ENCODE results near the gene C6orf15. TPM values are rescaled to one million over a fixed set of nuclear protein-coding genes. Genes with fewer than 3 reads are reported as not detected.

C6orf15 gene
- total and polyA plus RNA-seq, 2 donors from 2014 or later = not detected

DNA sequence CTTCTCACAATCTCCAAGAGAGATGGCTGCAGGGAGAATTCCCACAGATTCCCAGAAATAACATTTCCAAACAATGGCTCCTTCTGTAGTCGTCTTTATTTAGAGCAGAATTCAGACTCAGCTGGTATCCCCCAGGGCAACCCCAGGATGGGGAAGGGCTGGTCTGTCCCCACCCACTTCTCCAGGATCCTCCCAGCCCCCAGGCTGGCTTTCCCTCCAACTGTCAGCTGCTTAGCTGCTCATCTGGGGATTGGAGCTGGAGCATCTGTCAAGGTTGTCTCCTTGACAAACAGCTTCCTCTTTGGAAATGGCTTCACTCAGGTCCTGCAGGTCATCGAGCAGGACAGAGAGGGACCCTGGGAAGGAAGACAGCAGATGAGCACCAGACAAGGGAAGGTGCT is 30.0 kb upstream of the C6orf15 start:
- no peak overlapping the region for H3K9ac ChIP-seq (ENCODE audit: low read length in 3 of 3)
- H3K27me3 ChIP-seq (ENCODE audit: control insufficient read depth, insufficient read depth, low read length) = no peaks in the 10 kb centered on the region
- no peak overlapping the region for H3K4me3 ChIP-seq (ENCODE audit: low read length in 3 of 3)
- peak overlapping the region in 1 of 2 donors; percentile 23 for H3K27ac ChIP-seq (ENCODE audit: low read depth in 2 of 2, low read length in 2 of 2)
- peaks cover 0 to 6% (median 3%) of the 10 kb centered on the region in 3 donors for H3K4me1 ChIP-seq (ENCODE audit: control insufficient read depth in 2 of 3, insufficient read depth in 2 of 3, low read depth in 1 of 3, low read length in 3 of 3)
- DNase-seq = no peak
- TF ChIP-seq, protein P1, sequence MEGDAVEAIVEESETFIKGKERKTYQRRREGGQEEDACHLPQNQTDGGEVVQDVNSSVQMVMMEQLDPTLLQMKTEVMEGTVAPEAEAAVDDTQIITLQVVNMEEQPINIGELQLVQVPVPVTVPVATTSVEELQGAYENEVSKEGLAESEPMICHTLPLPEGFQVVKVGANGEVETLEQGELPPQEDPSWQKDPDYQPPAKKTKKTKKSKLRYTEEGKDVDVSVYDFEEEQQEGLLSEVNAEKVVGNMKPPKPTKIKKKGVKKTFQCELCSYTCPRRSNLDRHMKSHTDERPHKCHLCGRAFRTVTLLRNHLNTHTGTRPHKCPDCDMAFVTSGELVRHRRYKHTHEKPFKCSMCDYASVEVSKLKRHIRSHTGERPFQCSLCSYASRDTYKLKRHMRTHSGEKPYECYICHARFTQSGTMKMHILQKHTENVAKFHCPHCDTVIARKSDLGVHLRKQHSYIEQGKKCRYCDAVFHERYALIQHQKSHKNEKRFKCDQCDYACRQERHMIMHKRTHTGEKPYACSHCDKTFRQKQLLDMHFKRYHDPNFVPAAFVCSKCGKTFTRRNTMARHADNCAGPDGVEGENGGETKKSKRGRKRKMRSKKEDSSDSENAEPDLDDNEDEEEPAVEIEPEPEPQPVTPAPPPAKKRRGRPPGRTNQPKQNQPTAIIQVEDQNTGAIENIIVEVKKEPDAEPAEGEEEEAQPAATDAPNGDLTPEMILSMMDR (IDR thresholded peaks at IDR 0.05; ENCODE audit: borderline replicate concordance, extremely low read depth, insufficient read depth) = no peak
- no peaks in the 10 kb centered on the region for H3K9me3 ChIP-seq (ENCODE audit: control insufficient read depth in 2 of 3, insufficient read depth in 1 of 3, low read length in 3 of 3)
- FAIRE-seq = no peak
- intact Hi-C loops (cut with DNase I) = no loop called here
- peaks cover 0 to 3% (median 2%) of the 10 kb centered on the region in 3 donors for H3K36me3 ChIP-seq (ENCODE audit: control insufficient read depth in 2 of 3, insufficient read depth in 3 of 3, low read length in 3 of 3)

DNA sequence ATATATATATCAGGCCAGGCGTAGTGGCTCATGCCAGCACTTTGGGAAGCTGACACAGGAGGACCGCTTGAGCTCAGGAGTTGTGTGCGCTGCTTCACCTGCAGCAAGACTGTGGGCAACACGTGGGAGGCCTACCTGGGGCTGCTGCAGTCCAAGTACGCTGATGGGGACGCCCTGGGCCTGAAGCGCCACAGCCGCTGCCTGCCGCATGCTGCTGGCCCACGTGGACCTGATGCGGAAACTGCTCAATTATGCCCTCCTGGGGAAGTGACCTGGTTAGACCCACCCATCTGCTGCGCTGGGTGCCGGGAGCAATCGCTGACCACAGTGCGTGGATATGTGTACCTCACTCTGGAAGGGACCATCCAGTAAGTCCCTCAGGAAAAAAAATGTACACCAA is 28.3 kb upstream of the C6orf15 start:
- Histone ChIP-seq H3K9me3 (ENCODE audit: control insufficient read depth in 2 of 3, insufficient read depth in 1 of 3, low read length in 3 of 3) (no peaks in the 10 kb centered on the region), H3K4me3 (ENCODE audit: low read length in 3 of 3) (no peak overlapping the region), H3K27me3 (ENCODE audit: control insufficient read depth, insufficient read depth, low read length) (no peaks in the 10 kb centered on the region), H3K9ac (ENCODE audit: low read length in 3 of 3) (no peak overlapping the region), H3K36me3 (ENCODE audit: control insufficient read depth in 2 of 3, insufficient read depth in 3 of 3, low read length in 3 of 3) (peaks cover 0 to 3% (median 2%) of the 10 kb centered on the region in 3 donors), H3K4me1 (ENCODE audit: control insufficient read depth in 2 of 3, insufficient read depth in 2 of 3, low read depth in 1 of 3, low read length in 3 of 3) (peaks cover 0 to 6% (median 3%) of the 10 kb centered on the region in 3 donors), H3K27ac (ENCODE audit: low read depth in 2 of 2, low read length in 2 of 2) (no peak overlapping the region)
- DNase-seq (no peak), FAIRE-seq (no peak)
- intact Hi-C loops (cut with DNase I) = no loop called here
- TF ChIP-seq, protein P1 (IDR thresholded peaks at IDR 0.05; ENCODE audit: borderline replicate concordance, extremely low read depth, insufficient read depth) = no peak

DNA sequence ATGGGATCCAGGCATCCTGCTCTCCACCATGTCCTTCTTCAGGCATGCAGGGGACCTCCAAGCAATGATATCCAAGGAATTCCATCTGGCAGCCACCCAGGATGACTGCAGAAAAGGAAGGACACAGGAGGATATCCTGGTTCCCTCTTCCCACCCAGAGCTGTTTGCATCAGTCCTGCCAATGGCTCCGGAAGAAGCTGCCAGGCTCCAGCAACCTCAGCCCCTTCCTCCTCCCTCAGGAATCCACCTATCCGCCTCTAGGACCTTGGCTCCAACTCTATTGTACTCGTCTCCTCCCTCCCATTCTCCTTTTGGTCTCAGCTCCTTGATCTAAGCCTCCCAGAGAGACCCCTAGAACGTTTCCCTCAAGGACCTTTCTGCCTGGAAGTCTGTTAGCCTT is 27.2 kb upstream of the C6orf15 start:
- DNase-seq = peak in 2 of 5 donors; percentile 24 to 51
- peaks cover 0 to 6% (median 3%) of the 10 kb centered on the region in 3 donors for H3K4me1 ChIP-seq (ENCODE audit: control insufficient read depth in 2 of 3, insufficient read depth in 2 of 3, low read depth in 1 of 3, low read length in 3 of 3)
- H3K27ac ChIP-seq (ENCODE audit: low read depth in 2 of 2, low read length in 2 of 2) = no peak overlapping the region
- no peaks in the 10 kb centered on the region for H3K9me3 ChIP-seq (ENCODE audit: control insufficient read depth in 2 of 3, insufficient read depth in 1 of 3, low read length in 3 of 3)
- no peak overlapping the region for H3K9ac ChIP-seq (ENCODE audit: low read length in 3 of 3)
- TF ChIP-seq, protein P1 (IDR thresholded peaks at IDR 0.05; ENCODE audit: borderline replicate concordance, extremely low read depth, insufficient read depth) = no peak
- intact Hi-C loops (cut with DNase I) = loop anchor here (5.0 kb wide), 1 partner anchor 53 kb away; no protein-coding TSS in a partner anchor
- H3K36me3 ChIP-seq (ENCODE audit: control insufficient read depth in 2 of 3, insufficient read depth in 3 of 3, low read length in 3 of 3) = peaks cover 0 to 3% (median 2%) of the 10 kb centered on the region in 3 donors
- H3K4me3 ChIP-seq (ENCODE audit: low read length in 3 of 3) = no peak overlapping the region
- FAIRE-seq = no peak
- H3K27me3 ChIP-seq (ENCODE audit: control insufficient read depth, insufficient read depth, low read length) = no peaks in the 10 kb centered on the region

DNA sequence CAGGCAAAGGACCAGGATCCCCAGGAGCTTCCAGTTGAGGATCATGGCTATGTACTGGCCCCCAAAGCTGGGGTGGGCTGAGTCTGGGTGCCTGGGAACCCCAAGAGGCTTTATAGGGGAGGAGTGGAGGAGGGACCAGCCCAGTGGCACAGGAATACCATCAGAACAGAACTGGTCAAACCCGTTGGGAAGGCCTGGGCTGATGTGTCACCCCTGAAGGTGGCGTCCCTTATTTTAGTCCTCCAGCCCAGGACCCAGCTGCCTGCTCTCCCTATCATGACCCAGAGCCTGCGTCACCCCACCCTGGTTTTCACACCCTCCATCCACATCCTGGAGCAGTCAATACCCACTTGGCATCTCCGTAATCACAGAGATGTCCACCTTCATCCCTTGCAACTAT is 26.6 kb upstream of the C6orf15 start, which contains the start of gene PSORS1C2:
Gene PSORS1C2, minus strand, starts transcription at position 85 of the 400 bp plus-strand sequence. Its CDS starts 40 bp downstream, at position 45.
- intact Hi-C loops (cut with DNase I) = loop anchor here (5.0 kb wide), 1 partner anchor 53 kb away; no protein-coding TSS in a partner anchor
- DNase-seq (no peak), FAIRE-seq (no peak)
- TF ChIP-seq, protein P1 (IDR thresholded peaks at IDR 0.05; ENCODE audit: borderline replicate concordance, extremely low read depth, insufficient read depth) = no peak
- H3K4me1 ChIP-seq (ENCODE audit: control insufficient read depth in 2 of 3, insufficient read depth in 2 of 3, low read depth in 1 of 3, low read length in 3 of 3) = peaks cover 0 to 6% (median 3%) of the 10 kb centered on the region in 3 donors
- no peaks in the 10 kb centered on the region for H3K27me3 ChIP-seq (ENCODE audit: control insufficient read depth, insufficient read depth, low read length)
- no peak within 1 kb of the TSS for H3K4me3 ChIP-seq (ENCODE audit: low read length in 3 of 3)
- no peak within 1 kb of the TSS for H3K9ac ChIP-seq (ENCODE audit: low read length in 3 of 3)
- H3K36me3 ChIP-seq (ENCODE audit: control insufficient read depth in 2 of 3, insufficient read depth in 3 of 3, low read length in 3 of 3) = peaks cover 0 to 3% (median 2%) of the 10 kb centered on the region in 3 donors
- H3K27ac ChIP-seq (ENCODE audit: low read depth in 2 of 2, low read length in 2 of 2) = no peak within 1 kb of the TSS
- H3K9me3 ChIP-seq (ENCODE audit: control insufficient read depth in 2 of 3, insufficient read depth in 1 of 3, low read length in 3 of 3) = no peaks in the 10 kb centered on the region
